Chondrocyte (in vitro differentiated cells): ENCODE results near the gene IFT43. TPM values are rescaled to one million over a fixed set of nuclear protein-coding genes. Genes with fewer than 3 reads are reported as not detected.
A peak's percentile ranks its signal among the peaks of the same experiment; 100 is the strongest.

ENCODE experiments used
- DNase-seq: peaks from one replicate; pipeline ENCODE4 v3.0.0; 2021; ENCODE audit warnings: mixed read lengths, low spot score
- H3K27ac Mint-ChIP-seq: one replicate; pipeline ENCODE4 v1.8.0; 2021; ENCODE audit warnings: mild to moderate bottlenecking, moderate library complexity, mixed read lengths; ENCODE audit not compliant: unreplicated experiment
- H3K27me3 Mint-ChIP-seq: 2 replicates; pipeline ENCODE4 v1.8.0; 2021; ENCODE audit warnings: low read depth, mixed read lengths
- H3K36me3 Mint-ChIP-seq: 2 replicates; pipeline ENCODE4 v1.8.0; 2021; ENCODE audit warnings: low read depth, mixed read lengths
- H3K4me1 Mint-ChIP-seq: 2 replicates; pipeline ENCODE4 v1.8.0; 2021; ENCODE audit warnings: low read depth, mild to moderate bottlenecking, mixed read lengths
- H3K4me3 Mint-ChIP-seq: one replicate; pipeline ENCODE4 v1.8.0; 2021; ENCODE audit warnings: mild to moderate bottlenecking, moderate library complexity, mixed read lengths; ENCODE audit not compliant: unreplicated experiment
- H3K9me3 Mint-ChIP-seq: 2 replicates; pipeline ENCODE4 v1.8.0; 2021; ENCODE audit warnings: low read depth, mixed read lengths
- total RNA-seq: library from RNA; stranded (reverse); gene quantifications from 3 replicates; pipeline ENCODE4 v1.2.1, GENCODE V29; 2021
- TF ChIP-seq, protein P1 (sequence below): fragments of 200-600 bp; sonication (generic); IDR thresholded peaks from 2 replicates; pipeline ENCODE4 v1.5.0; 2021; ENCODE audit warnings: antibody characterized with exemption, mild to moderate bottlenecking, moderate library complexity

IFT43 gene
- total RNA-seq, 1 donor from 2014 or later: 28.2 TPM

DNA sequence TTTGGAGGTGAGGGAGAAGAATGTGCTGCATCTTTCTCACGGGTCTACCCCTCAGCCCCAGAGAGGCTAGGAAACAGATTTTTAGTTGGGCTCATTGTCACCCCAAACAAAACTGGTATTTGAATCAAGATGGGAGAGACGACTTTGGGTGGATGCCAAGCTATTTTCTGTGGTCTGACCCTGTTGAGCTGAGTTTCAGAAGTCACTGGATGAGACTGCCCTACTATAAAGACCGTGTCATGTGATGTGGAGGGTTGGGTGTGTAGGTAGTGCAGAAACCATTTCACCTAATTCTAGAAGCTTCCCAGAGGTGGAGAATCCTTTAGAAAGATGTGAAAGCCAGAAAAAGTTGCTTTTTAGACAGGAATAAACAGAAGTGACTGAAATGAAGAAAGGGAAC is 60.2 kb downstream of the IFT43 start:
- H3K27me3 Mint-ChIP-seq: no peaks in the 10 kb centered on the region
- DNase-seq: no peak
- TF ChIP-seq, protein P1, sequence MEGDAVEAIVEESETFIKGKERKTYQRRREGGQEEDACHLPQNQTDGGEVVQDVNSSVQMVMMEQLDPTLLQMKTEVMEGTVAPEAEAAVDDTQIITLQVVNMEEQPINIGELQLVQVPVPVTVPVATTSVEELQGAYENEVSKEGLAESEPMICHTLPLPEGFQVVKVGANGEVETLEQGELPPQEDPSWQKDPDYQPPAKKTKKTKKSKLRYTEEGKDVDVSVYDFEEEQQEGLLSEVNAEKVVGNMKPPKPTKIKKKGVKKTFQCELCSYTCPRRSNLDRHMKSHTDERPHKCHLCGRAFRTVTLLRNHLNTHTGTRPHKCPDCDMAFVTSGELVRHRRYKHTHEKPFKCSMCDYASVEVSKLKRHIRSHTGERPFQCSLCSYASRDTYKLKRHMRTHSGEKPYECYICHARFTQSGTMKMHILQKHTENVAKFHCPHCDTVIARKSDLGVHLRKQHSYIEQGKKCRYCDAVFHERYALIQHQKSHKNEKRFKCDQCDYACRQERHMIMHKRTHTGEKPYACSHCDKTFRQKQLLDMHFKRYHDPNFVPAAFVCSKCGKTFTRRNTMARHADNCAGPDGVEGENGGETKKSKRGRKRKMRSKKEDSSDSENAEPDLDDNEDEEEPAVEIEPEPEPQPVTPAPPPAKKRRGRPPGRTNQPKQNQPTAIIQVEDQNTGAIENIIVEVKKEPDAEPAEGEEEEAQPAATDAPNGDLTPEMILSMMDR: no peak
- H3K27ac Mint-ChIP-seq: no peak overlapping the region
- H3K9me3 Mint-ChIP-seq: no peaks in the 10 kb centered on the region
- H3K36me3 Mint-ChIP-seq: peaks cover 8% of the 10 kb centered on the region
- H3K4me3 Mint-ChIP-seq: no peak overlapping the region
- no peaks in the 10 kb centered on the region for H3K4me1 Mint-ChIP-seq

DNA sequence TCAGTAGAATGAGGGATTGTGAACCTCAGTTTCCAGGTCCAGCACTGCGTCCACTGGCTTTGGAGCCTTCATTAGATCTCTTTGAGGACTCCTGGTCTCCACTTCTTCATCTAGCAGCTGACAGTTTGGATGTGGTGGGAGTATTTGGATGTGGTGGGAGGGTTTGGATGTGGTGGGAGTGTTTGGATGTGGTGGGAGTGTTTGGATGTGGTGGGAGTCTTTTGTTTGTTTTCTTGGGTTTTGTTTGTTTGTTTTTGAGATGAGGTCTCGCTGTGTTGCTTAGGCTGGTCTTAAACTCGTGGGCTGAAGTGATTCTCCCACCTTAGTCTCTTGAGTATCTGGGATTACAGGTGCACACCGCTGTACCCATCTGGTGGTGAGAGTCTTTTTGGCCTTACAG is 64.7 kb downstream of the IFT43 start:
- no peaks in the 10 kb centered on the region for H3K4me1 Mint-ChIP-seq
- no peak overlapping the region for H3K27ac Mint-ChIP-seq
- TF ChIP-seq, protein P1: no peak
- no peaks in the 10 kb centered on the region for H3K9me3 Mint-ChIP-seq
- H3K36me3 Mint-ChIP-seq: peaks cover 3% of the 10 kb centered on the region
- H3K4me3 Mint-ChIP-seq: no peak overlapping the region
- no peaks in the 10 kb centered on the region for H3K27me3 Mint-ChIP-seq
- DNase-seq: no peak

DNA sequence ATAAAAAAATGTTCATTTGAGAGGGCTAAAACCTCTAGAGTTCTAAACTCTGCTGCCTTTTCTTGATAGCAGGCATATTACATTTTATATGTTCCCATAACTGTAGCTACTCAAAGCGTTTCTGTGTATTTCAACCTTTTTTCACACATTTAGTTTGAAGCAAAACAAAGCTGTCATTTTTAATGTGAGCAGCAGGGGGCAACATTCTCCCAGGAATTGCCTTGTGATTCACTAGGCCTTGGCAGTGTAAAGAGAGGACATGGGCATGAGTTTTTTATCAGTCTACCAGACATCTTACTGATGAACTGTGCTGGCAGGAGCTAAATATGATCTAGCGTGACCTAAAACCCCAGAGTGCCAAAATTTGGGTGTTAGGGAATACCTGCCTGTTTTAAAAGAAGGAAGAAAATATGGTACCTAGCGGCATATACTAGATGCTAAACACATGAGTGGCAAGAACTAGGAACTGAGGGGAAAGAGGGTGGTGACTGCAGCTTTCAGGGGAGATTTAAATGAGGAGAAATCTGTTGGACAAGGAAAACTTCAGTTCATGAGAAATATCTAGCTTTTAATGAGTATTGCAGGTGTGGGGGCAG is 65.3 kb downstream of the IFT43 start:
- Mint-ChIP-seq H3K27me3 (no peaks in the 10 kb centered on the region), H3K4me1 (no peaks in the 10 kb centered on the region), H3K9me3 (no peaks in the 10 kb centered on the region), H3K27ac (no peak overlapping the region), H3K36me3 (peaks cover 1% of the 10 kb centered on the region), H3K4me3 (no peak overlapping the region)
- no peak for DNase-seq
- TF ChIP-seq, protein P1: peak; percentile 96

DNA sequence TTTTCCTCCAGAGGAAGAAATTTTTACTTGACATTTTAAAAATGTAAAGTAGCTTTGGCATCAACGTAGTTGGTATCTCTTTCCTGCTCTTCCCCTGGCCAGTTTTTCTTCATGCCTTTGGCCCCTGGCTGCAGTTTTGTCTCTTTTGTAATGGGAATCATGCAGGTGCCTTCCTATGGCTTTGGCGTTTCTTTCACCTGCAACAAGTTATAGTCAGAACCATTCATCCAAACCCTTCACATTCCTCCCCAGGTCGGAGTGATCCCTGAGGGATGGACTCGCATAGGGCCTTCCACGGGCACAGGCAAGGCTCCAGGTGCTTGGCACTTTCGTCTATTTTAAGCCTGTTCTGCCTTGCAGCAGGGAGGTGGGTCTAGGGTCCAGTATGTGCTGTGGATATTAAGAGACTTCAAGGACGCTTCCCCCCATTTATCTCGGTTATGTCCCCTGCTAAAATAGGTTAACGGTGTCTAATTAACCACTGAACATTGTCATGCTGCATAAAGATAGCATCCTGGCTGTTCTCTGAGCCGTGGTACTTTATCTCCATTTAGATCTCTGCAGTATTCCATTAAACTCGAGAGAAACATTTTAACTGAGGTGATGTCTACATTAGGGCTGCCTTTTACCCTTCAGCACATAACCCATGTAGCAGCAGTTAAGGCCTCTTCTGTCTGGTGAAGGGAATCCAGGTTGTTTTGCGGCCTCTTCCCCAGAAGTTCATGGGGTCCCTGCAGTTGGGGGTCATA is 66.3 kb downstream of the IFT43 start:
- Mint-ChIP-seq H3K27me3 (no peaks in the 10 kb centered on the region), H3K36me3 (no peaks in the 10 kb centered on the region), H3K9me3 (no peaks in the 10 kb centered on the region), H3K27ac (no peak overlapping the region), H3K4me3 (no peak overlapping the region), H3K4me1 (no peaks in the 10 kb centered on the region)
- TF ChIP-seq, protein P1: no peak
- DNase-seq: no peak

DNA sequence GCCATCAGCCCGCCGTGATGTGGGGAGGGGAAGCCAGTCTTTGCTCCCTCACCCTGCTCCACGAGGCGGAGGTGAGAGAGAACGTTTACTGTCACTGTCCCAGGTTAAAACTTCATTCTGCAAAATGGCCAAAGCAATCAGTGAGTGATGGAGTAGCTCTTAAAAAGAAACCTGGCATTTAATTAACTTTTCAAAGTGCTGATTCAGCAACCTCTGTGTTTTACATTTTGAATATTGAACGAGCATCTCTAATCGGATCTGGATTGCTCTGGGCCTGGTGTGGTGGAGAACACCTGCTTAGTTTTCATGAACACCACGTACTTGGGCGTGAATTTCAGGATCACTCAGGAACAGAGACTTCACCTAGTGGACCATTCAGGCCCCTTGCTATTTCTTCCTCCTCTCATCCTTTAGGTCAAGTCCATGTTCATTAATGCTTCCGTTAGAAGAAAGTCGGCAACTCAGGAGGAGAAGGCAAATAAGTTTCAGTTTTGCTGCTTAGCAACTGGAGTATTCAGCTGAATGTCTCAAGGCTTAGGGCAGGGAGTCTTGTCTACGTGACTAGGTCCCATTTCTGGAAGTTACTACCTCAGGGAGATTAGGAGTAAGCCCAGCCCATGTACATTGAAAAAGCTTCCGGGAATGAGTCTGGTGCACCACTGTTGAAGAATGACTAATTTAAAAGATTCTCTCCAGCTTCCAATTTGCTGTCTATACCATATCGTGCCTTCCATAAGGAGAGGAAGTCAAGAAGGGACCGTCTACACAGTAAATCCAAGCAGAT is 68.2 kb downstream of the IFT43 start:
- no peak overlapping the region for H3K4me3 Mint-ChIP-seq
- no peaks in the 10 kb centered on the region for H3K9me3 Mint-ChIP-seq
- no peaks in the 10 kb centered on the region for H3K4me1 Mint-ChIP-seq
- H3K27ac Mint-ChIP-seq: no peak overlapping the region
- peaks cover 4% of the 10 kb centered on the region for H3K36me3 Mint-ChIP-seq
- no peak for DNase-seq
- no peaks in the 10 kb centered on the region for H3K27me3 Mint-ChIP-seq
- TF ChIP-seq, protein P1: no peak
